Retinal pigment epithelial cell (primary cell): Measurements from ENCODE around the gene CALD1.

ENCODE experiments used
- DNase-seq: peaks from one replicate; pipeline ENCODE4 v3.0.0-alpha.2; 2010; ENCODE audit warnings: low read depth
- H3K4me3 ChIP-seq: 2 replicates; pipeline ENCODE4 v1.5.1; 2011; ENCODE audit warnings: mild to moderate bottlenecking, low read length, control low read depth, moderate library complexity
- TF ChIP-seq, protein P1 (sequence below): conservative IDR thresholded peaks from 2 replicates; pipeline ENCODE4 v1.5.1; 2011; ENCODE audit warnings: low read depth, low read length, control low read depth, inconsistent platforms

The CALD1 gene

GRCh38 chr7:134936893-134937510 lies 157.6 kb downstream of the CALD1 start:
- TF ChIP-seq, protein P1, sequence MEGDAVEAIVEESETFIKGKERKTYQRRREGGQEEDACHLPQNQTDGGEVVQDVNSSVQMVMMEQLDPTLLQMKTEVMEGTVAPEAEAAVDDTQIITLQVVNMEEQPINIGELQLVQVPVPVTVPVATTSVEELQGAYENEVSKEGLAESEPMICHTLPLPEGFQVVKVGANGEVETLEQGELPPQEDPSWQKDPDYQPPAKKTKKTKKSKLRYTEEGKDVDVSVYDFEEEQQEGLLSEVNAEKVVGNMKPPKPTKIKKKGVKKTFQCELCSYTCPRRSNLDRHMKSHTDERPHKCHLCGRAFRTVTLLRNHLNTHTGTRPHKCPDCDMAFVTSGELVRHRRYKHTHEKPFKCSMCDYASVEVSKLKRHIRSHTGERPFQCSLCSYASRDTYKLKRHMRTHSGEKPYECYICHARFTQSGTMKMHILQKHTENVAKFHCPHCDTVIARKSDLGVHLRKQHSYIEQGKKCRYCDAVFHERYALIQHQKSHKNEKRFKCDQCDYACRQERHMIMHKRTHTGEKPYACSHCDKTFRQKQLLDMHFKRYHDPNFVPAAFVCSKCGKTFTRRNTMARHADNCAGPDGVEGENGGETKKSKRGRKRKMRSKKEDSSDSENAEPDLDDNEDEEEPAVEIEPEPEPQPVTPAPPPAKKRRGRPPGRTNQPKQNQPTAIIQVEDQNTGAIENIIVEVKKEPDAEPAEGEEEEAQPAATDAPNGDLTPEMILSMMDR = no peak
- no peak for DNase-seq
- H3K4me3 ChIP-seq = no peak overlapping the region

GRCh38 chr7:134938141-134938540 lies 158.7 kb downstream of the CALD1 start:
- DNase-seq = no peak
- TF ChIP-seq, protein P1 = no peak
- H3K4me3 ChIP-seq = no peak overlapping the region

- no peak overlapping the region for H3K4me3 ChIP-seq
- DNase-seq = no peak
- TF ChIP-seq, protein P1 = no peak
These were observed 159.7 kb downstream of the CALD1 start for GRCh38 chr7:134939136-134939535.

DNA sequence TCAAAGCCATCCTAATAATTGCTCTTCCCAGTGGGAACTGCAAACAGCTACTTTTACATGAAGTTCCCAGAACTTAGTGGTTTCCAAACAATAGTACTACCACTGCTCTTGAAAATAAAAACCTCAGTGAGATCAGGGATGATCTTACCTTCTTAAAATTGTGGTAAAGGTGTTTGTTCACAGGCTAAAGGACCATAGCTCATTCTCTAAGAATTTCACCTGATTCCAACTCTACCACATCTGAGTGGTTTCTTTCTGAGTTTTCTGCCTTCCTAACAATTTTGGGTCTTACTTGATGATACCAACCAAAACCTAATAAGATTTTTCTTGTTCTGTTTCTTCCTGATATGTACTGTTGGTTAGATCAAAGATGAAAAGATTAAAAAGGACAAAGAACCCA lies 161.3 kb downstream of the CALD1 start:
- TF ChIP-seq, protein P1 = no peak
- H3K4me3 ChIP-seq = no peak overlapping the region
- no peak for DNase-seq

DNA sequence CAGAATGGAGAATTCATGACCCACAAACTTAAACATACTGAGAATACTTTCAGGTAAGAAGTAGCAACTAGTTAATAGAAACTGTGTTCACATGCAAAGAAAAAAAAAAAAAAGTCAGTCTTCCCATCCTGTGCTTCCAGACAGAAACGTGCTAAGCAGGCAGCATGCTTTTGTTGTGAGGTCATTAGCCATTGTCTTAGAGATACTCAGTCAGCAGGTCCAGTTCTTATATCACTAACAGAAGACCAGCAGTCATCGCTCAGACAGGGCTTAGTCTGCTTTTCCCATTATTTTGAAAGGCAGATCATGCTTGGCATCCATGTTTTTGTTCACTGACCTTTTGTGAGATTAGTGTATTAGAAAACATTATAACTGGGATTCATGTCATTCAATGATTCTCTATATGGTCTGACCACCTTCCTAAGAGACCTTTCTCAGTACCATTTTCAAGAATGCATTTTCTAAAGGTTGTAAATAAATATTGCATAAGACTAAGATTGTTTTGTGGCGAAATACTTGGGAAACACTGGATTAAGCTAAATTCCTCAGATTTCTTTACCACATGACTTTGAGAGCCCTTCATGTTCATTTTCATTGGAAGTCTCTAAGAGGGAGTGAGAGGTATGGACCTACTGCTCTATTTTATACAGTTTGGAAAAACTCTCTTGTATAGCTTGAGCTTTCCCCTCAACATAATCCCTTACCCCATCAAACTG lies 161.9 kb downstream of the CALD1 start:
- no peak overlapping the region for H3K4me3 ChIP-seq
- peak; percentile 69 for DNase-seq
- TF ChIP-seq, protein P1 = no peak

DNA sequence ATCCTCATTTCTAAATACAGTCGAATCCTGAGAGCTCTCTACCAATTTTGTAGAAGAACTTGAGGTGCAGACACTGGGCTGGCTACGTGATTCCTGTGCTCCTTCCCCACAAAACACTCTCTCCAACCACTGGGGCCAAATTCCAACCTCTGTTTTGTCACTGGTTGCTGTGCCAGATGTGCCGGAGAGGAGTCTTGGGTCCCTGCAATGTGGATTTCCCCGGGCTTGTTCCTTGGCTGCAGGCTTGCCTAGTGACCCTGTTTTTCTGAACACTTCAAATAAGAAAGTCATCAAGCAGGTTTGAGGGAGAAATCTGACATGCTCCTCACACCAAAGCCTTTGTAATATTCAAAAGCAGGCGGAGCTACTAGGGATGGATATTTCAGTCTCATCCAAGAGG lies 162.5 kb downstream of the CALD1 start:
- no peak for DNase-seq
- TF ChIP-seq, protein P1 = no peak
- H3K4me3 ChIP-seq = no peak overlapping the region

- no peak for DNase-seq
- TF ChIP-seq, protein P1 = no peak
- H3K4me3 ChIP-seq = no peak overlapping the region
These were observed 163.4 kb downstream of the CALD1 start for GRCh38 chr7:134942690-134943466.
